Tibial nerve (tissue), 3 donors: Measurements from ENCODE around the gene PHTF2.

ENCODE experiments used
- CTCF ChIP-seq, 5 experiments: fragments of 200-600 bp in 3 of 5; fragments of 450-650 bp in 2 of 5; sonication (generic) in 3 of 5; IDR thresholded peaks; one replicate each; pipeline ENCODE4 v1.5.1; 2016 to 2019; ENCODE audit warnings: antibody characterized with exemption in 5 of 5, mild to moderate bottlenecking in 3 of 5, moderate library complexity in 2 of 5
- POLR2A ChIP-seq, 2 donors: fragments of 450-650 bp; IDR thresholded peaks; one replicate each; pipeline ENCODE4 v1.6.1; 2017; ENCODE audit warnings: antibody characterized with exemption in 2 of 2, mild to moderate bottlenecking in 2 of 2, moderate library complexity in 2 of 2

- no peak for TF ChIP-seq CTCF (IDR thresholded peaks at IDR 0.05)
- no peak for TF ChIP-seq POLR2A (IDR thresholded peaks at IDR 0.05)
Measured at GRCh38 chr7:77903597-77903996, 105.0 kb downstream of the PHTF2 start.
